ENCODE results near the gene H2AZ1.

The H2AZ1 gene

GRCh38 chr4:99921174-99921573 lies 28.9 kb downstream of the H2AZ1 start:
- H3K27ac Mint-ChIP-seq, result peak overlapping the region in 1 of 2 donors; percentile 69
- no peak for ATAC-seq (replicated peaks)
- H3K9me3 Mint-ChIP-seq, result peaks cover 0 to 8% of the 10 kb centered on the region in 2 donors
- peaks cover 28% of the 10 kb centered on the region for H3K36me3 Mint-ChIP-seq (ENCODE audit: insufficient read depth)
- no peaks in the 10 kb centered on the region for H3K27me3 Mint-ChIP-seq
- no peak overlapping the region for H3K4me3 Mint-ChIP-seq
- no peak for DNase-seq
- peaks cover 4 to 14% of the 10 kb centered on the region in 2 donors for H3K4me1 Mint-ChIP-seq (ENCODE audit: low read depth in 2 of 2)

- ATAC-seq (replicated peaks) (no peak), DNase-seq (no peak)
- H3K27ac Mint-ChIP-seq, result peak overlapping the region in 1 of 2 donors; percentile 26
Measured at GRCh38 chr4:99918656-99919055, 31.4 kb downstream of the H2AZ1 start.

GRCh38 chr4:99917575-99917974 lies 32.5 kb downstream of the H2AZ1 start:
- Mint-ChIP-seq H3K36me3 (ENCODE audit: insufficient read depth) (peaks cover 26% of the 10 kb centered on the region), H3K9me3 (peaks cover 0 to 8% of the 10 kb centered on the region in 2 donors), H3K4me1 (ENCODE audit: low read depth in 2 of 2) (peaks cover 4 to 18% of the 10 kb centered on the region in 2 donors), H3K4me3 (no peak overlapping the region), H3K27me3 (no peaks in the 10 kb centered on the region), H3K27ac (no peak overlapping the region)
- DNase-seq, result no peak
- no peak for ATAC-seq (replicated peaks)

More at GRCh38 chr4:99918656-99919055, 31.4 kb downstream of the H2AZ1 start:
- H3K27me3 Mint-ChIP-seq, result no peaks in the 10 kb centered on the region
- H3K9me3 Mint-ChIP-seq, result peaks cover 0 to 8% of the 10 kb centered on the region in 2 donors
- H3K4me3 Mint-ChIP-seq, result no peak overlapping the region
- peaks cover 4 to 14% of the 10 kb centered on the region in 2 donors for H3K4me1 Mint-ChIP-seq (ENCODE audit: low read depth in 2 of 2)
- H3K36me3 Mint-ChIP-seq (ENCODE audit: insufficient read depth), result peaks cover 25% of the 10 kb centered on the region

GRCh38 chr4:99915449-99915848 lies 34.6 kb downstream of the H2AZ1 start:
- no peak overlapping the region for H3K4me3 Mint-ChIP-seq

More at GRCh38 chr4:99915449-99915848, 34.6 kb downstream of the H2AZ1 start:
- H3K27me3 Mint-ChIP-seq, result no peaks in the 10 kb centered on the region
- peaks cover 4 to 26% of the 10 kb centered on the region in 2 donors for H3K4me1 Mint-ChIP-seq (ENCODE audit: low read depth in 2 of 2)
- H3K9me3 Mint-ChIP-seq, result peaks cover 0 to 8% of the 10 kb centered on the region in 2 donors
- no peak for DNase-seq
- peak overlapping the region in 1 of 2 donors; percentile 33 for H3K27ac Mint-ChIP-seq
- ATAC-seq (replicated peaks), result no peak
- H3K36me3 Mint-ChIP-seq (ENCODE audit: insufficient read depth), result peaks cover 27% of the 10 kb centered on the region

Data from effector memory CD8-positive, alpha-beta T cell (primary cell).